ENCODE data around the gene PQBP1. TPM values are rescaled to one million over a fixed set of nuclear protein-coding genes. Genes with fewer than 3 reads are reported as not detected.

PQBP1 gene
- total RNA-seq, 2 experiments from 2014 or later: 78.5 to 79.6 TPM

Other genes starting within 250 kb of the PQBP1 start
- 100 to 1,000 TPM; 156 to 157 TPM for gene WAS, start 214.1 kb upstream of the PQBP1 start, total RNA-seq
- 10 to 100 TPM; 30.3 to 33.2 TPM for gene SUV39H1, start 201.2 kb upstream of the PQBP1 start, total RNA-seq
- not detected for gene GLOD5, start 136.2 kb upstream of the PQBP1 start, total RNA-seq
- not detected for gene GATA1, start 111.3 kb upstream of the PQBP1 start, total RNA-seq
- 10 to 100 TPM; 89.0 to 90.3 TPM for gene HDAC6, start 95.9 kb upstream of the PQBP1 start, total RNA-seq
- gene ERAS, start 71.4 kb upstream of the PQBP1 start, total RNA-seq: not detected
- 1 to 10 TPM; 1.4 to 1.6 TPM for gene PCSK1N, start 62.3 kb upstream of the PQBP1 start, total RNA-seq
- 10 to 100 TPM; 55.2 to 60.6 TPM for gene TIMM17B, start 162 bp upstream of the PQBP1 start, total RNA-seq
- gene SLC35A2, start 13.7 kb downstream of the PQBP1 start, total RNA-seq: 10 to 100 TPM; 17.9 to 18.3 TPM
- 100 to 1,000 TPM; 354 to 359 TPM for gene PIM2, start 21.1 kb downstream of the PQBP1 start, total RNA-seq
- 10 to 100 TPM; 63.2 to 63.7 TPM for gene OTUD5, start 59.7 kb downstream of the PQBP1 start, total RNA-seq
- gene KCND1, start 73.9 kb downstream of the PQBP1 start, total RNA-seq: 1 to 10 TPM; 4.9 TPM
- 100 to 1,000 TPM; 104 to 116 TPM for gene GRIPAP1, start 104.3 kb downstream of the PQBP1 start, total RNA-seq
- 10 to 100 TPM; 32.2 to 32.7 TPM for gene TFE3, start 145.4 kb downstream of the PQBP1 start, total RNA-seq
- 1 to 10 TPM; 5.8 to 6.5 TPM for gene CCDC120, start 161.1 kb downstream of the PQBP1 start, total RNA-seq
- gene PRAF2, start 176.1 kb downstream of the PQBP1 start, total RNA-seq: 10 to 100 TPM; 21.1 to 23.9 TPM
- 10 to 100 TPM; 51.1 to 58.7 TPM for gene WDR45, start 182.0 kb downstream of the PQBP1 start, total RNA-seq
- 10 to 100 TPM; 41.9 to 43.6 TPM for gene GPKOW, start 225.8 kb downstream of the PQBP1 start, total RNA-seq